CD14-positive monocyte (primary cell): ENCODE data around the gene NEK1. TPM values are rescaled to one million over a fixed set of nuclear protein-coding genes. Genes with fewer than 3 reads are reported as not detected.

ENCODE experiments used
- DNase-seq, 3 donors: peaks; one replicate each; pipeline ENCODE4 v3.0.0-alpha.2; 2011 to 2022
- H2AFZ ChIP-seq: 2 replicates; pipeline ENCODE4 v1.6.0; 2012; ENCODE audit warnings: mild to moderate bottlenecking, low read depth, low read length, inconsistent platforms; ENCODE audit not compliant: insufficient read depth, poor library complexity, severe bottlenecking
- H3K27ac ChIP-seq, 2 donors: 1 replicate in 1 of 2; 2 replicates in 1 of 2; pipeline ENCODE4 v1.5.1; 2012 to 2013; ENCODE audit warnings: low read length in 2 of 2, control low read depth in 1 of 2, inconsistent platforms in 1 of 2, low read depth in 1 of 2, mild to moderate bottlenecking in 1 of 2
- H3K27me3 ChIP-seq, 2 donors: one replicate each; pipeline versions ENCODE4 v1.6.0 to v1.6.1; 2011 to 2013; ENCODE audit warnings: low read length in 2 of 2; ENCODE audit not compliant: control insufficient read depth in 2 of 2, insufficient read depth in 2 of 2
- H3K36me3 ChIP-seq, 2 donors: replicated peaks in 1 of 2; 1 replicate in 1 of 2; 2 replicates in 1 of 2; pipeline versions ENCODE4 v1.5.1 to v1.6.1; 2012 to 2013; ENCODE audit warnings: low read length in 2 of 2, control low read depth in 1 of 2, inconsistent platforms in 1 of 2, mild to moderate bottlenecking in 1 of 2; ENCODE audit not compliant: insufficient read depth in 2 of 2, control insufficient read depth in 1 of 2
- H3K4me1 ChIP-seq, 2 donors: 1 replicate in 1 of 2; 2 replicates in 1 of 2; pipeline versions ENCODE4 v1.5.1 to v1.6.1; 2012 to 2013; ENCODE audit warnings: low read length in 2 of 2, control low read depth in 1 of 2, inconsistent platforms in 1 of 2, mild to moderate bottlenecking in 1 of 2, moderate library complexity in 1 of 2; ENCODE audit not compliant: insufficient read depth in 2 of 2, control insufficient read depth in 1 of 2
- H3K4me2 ChIP-seq: replicated peaks from 2 replicates; pipeline ENCODE3; 2012; ENCODE audit warnings: low read length, moderate library complexity, mild to moderate bottlenecking; ENCODE audit not compliant: poor library complexity, severe bottlenecking; ENCODE audit errors: extremely low read depth
- H3K4me3 ChIP-seq, 3 experiments: fragments of 200-600 bp in 1 of 3; sonication (generic) in 1 of 3; replicated peaks in 1 of 3; 1 replicate in 2 of 3; 2 replicates in 1 of 3; pipeline ENCODE4 v1.5.1; 2011 to 2013; ENCODE audit warnings: low read length in 3 of 3, mild to moderate bottlenecking in 3 of 3, control low read depth in 2 of 3, low read depth in 2 of 3, inconsistent platforms in 1 of 3, moderate library complexity in 1 of 3
- H3K79me2 ChIP-seq: 2 replicates; pipeline ENCODE4 v1.6.0; 2012; ENCODE audit warnings: mild to moderate bottlenecking, control low read depth, inconsistent platforms, low read length, moderate library complexity; ENCODE audit not compliant: insufficient read depth
- H3K9ac ChIP-seq: 2 replicates; pipeline ENCODE4 v1.6.0; 2017; ENCODE audit warnings: low read length, mild to moderate bottlenecking; ENCODE audit not compliant: insufficient read depth, poor library complexity, severe bottlenecking
- H3K9me3 ChIP-seq, 2 donors: replicated peaks in 1 of 2; 1 replicate in 1 of 2; 2 replicates in 1 of 2; pipeline versions ENCODE4 v1.5.1 to v1.6.1; 2012 to 2013; ENCODE audit warnings: low read length in 2 of 2, control low read depth in 1 of 2; ENCODE audit not compliant: control insufficient read depth in 1 of 2, insufficient read depth in 1 of 2
- H4K20me1 ChIP-seq: 2 replicates; pipeline ENCODE4 v1.6.0; 2012; ENCODE audit warnings: mild to moderate bottlenecking, low read length, control low read depth, moderate library complexity; ENCODE audit not compliant: insufficient read depth
- H3K27ac Mint-ChIP-seq, 7 donors: one replicate each; pipeline ENCODE4 v1.8.0; 2020; ENCODE audit warnings: mild to moderate bottlenecking in 7 of 7, mixed read lengths in 7 of 7, moderate library complexity in 6 of 7, inconsistent platforms in 2 of 7
- H3K27me3 Mint-ChIP-seq, 3 donors: one replicate each; pipeline ENCODE4 v1.8.0; 2021 to 2022; ENCODE audit warnings: low read depth in 3 of 3, mild to moderate bottlenecking in 3 of 3, mixed read lengths in 3 of 3, moderate library complexity in 3 of 3, inconsistent platforms in 1 of 3
- H3K36me3 Mint-ChIP-seq, 2 donors: one replicate each; pipeline ENCODE4 v1.8.0; 2020; ENCODE audit warnings: mixed read lengths in 2 of 2, inconsistent platforms in 1 of 2, mild to moderate bottlenecking in 1 of 2
- H3K4me1 Mint-ChIP-seq: one replicate; pipeline ENCODE4 v1.8.0; 2020; ENCODE audit warnings: mild to moderate bottlenecking, mixed read lengths
- H3K4me3 Mint-ChIP-seq, 2 donors: one replicate each; pipeline ENCODE4 v1.8.0; 2020; ENCODE audit warnings: mild to moderate bottlenecking in 2 of 2, mixed read lengths in 2 of 2, moderate library complexity in 1 of 2
- H3K9me3 Mint-ChIP-seq, 7 donors: one replicate each; pipeline ENCODE4 v1.8.0; 2020 to 2022; ENCODE audit warnings: mixed read lengths in 7 of 7, mild to moderate bottlenecking in 6 of 7, moderate library complexity in 6 of 7, inconsistent platforms in 2 of 7
- WGBS: methylation state at CpG from one replicate; pipeline ENCODE4 v1.1.5; 2013; ENCODE audit warnings: missing lambda C conversion rate; ENCODE audit not compliant: insufficient coverage; 5-methylcytosine and 5-hydroxymethylcytosine counted together
- intact Hi-C, 2 donors: fragments of 100-400 bp; cut with micrococcal nuclease; formaldehyde crosslinking; loops; one replicate each; pipeline versions ENCODE4 v1.15.0 to v1.15.1; 2023
- polyA plus RNA-seq, 3 donors: library from polyadenylated mRNA; depleted of rRNA in 1 of 3; unstranded in 2 of 3; stranded (reverse) in 1 of 3; fragments of 300-500 nt in 2 of 3; fragments of >200 nt in 1 of 3; fragmentation: Illumina TruSeq in 2 of 3; gene quantifications; 1 replicate in 2 of 3; 2 replicates in 1 of 3; pipeline ENCODE4 v1.2.3, GENCODE V29; 2012 to 2021
- TF ChIP-seq, protein P1 (sequence below): fragments of 200-600 bp; IDR thresholded peaks from one replicate; pipeline ENCODE4 v1.8.0; 2022; ENCODE audit warnings: antibody characterized with exemption, mild to moderate bottlenecking

The NEK1 gene
- polyA plus RNA-seq, 3 donors: 1.9 to 5.5 (median 2.7) TPM

DNA sequence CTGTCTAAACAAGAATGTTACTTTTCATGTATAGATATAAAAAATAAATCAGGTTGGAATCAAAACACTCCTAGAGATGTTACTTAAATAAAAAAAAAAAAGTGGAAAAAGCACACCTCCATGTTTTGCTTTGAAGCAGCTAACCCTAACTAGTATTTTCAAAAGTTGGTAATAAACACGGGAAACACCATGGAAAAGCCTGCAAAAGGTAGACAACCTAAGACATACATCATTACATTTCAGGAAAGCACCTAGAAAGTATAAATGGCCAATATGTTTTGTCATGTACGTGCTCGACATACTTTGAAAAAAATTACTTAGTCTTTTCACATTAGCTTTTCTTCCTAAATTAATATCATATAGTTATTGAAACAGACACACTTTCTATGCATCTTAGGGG lies 211.6 kb downstream of the NEK1 start:
- Histone ChIP-seq H3K4me1 (no peaks in the 10 kb centered on the region), H3K9ac (no peak overlapping the region), H3K27me3 (no peaks in the 10 kb centered on the region), H2AFZ (no peak overlapping the region), H3K4me2 (no peak overlapping the region), H3K4me3 (no peak overlapping the region), H3K36me3 (no peaks in the 10 kb centered on the region), H4K20me1 (no peaks in the 10 kb centered on the region), H3K27ac (no peak overlapping the region), H3K9me3 (no peaks in the 10 kb centered on the region), H3K79me2 (no peaks in the 10 kb centered on the region)
- Mint-ChIP-seq H3K27ac (no peak overlapping the region), H3K27me3 (no peaks in the 10 kb centered on the region), H3K9me3 (no peaks in the 10 kb centered on the region), H3K4me3 (no peak overlapping the region), H3K36me3 (peaks cover 0 to 6% of the 10 kb centered on the region in 2 donors), H3K4me1 (peaks cover 7% of the 10 kb centered on the region)
- intact Hi-C loops: no loop called here
- DNase-seq: no peak
- TF ChIP-seq, protein P1, sequence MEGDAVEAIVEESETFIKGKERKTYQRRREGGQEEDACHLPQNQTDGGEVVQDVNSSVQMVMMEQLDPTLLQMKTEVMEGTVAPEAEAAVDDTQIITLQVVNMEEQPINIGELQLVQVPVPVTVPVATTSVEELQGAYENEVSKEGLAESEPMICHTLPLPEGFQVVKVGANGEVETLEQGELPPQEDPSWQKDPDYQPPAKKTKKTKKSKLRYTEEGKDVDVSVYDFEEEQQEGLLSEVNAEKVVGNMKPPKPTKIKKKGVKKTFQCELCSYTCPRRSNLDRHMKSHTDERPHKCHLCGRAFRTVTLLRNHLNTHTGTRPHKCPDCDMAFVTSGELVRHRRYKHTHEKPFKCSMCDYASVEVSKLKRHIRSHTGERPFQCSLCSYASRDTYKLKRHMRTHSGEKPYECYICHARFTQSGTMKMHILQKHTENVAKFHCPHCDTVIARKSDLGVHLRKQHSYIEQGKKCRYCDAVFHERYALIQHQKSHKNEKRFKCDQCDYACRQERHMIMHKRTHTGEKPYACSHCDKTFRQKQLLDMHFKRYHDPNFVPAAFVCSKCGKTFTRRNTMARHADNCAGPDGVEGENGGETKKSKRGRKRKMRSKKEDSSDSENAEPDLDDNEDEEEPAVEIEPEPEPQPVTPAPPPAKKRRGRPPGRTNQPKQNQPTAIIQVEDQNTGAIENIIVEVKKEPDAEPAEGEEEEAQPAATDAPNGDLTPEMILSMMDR: no peak
- WGBS: no CpG with 5 or more reads among the region's 3 CpGs

DNA sequence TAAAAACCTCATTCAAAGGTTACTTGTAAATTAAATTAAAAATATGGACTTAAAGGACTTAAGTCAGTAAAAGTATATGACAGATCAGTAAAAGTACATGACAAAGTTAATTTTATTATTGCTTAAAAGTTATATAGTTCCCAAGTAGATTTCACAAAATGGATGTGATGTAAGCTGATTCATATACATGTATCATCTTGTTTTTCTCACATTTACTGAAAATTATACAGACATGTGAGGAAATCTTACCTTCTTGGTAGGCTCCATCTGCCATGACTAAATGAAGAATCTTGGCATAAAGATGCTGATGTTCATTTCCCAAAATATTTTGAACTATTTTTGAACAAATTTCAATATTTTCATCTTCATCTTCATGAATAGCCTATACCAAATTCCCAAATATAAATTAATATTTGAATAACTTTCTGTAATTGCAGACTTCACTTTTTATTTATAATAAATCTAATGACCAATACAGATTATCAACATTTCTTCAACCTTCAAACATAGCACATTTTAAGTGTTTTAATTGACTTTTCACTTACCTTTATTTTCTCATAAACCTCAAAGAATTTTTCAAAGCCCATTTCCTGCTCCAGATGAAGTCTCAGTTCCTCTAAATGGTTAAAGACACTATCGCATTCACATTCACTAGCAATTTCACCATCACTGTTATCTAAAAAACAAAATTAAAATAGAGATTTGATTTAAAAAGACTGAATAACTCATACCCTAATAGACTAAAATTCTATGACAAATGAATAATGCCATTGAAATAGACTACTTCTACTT lies 212.2 kb downstream of the NEK1 start:
- H3K27me3 Mint-ChIP-seq: no peaks in the 10 kb centered on the region
- H3K36me3 Mint-ChIP-seq: peaks cover 0 to 6% of the 10 kb centered on the region in 2 donors
- H3K4me3 Mint-ChIP-seq: no peak overlapping the region
- WGBS: no CpG with 5 or more reads among the region's 1 CpG
- H3K36me3 ChIP-seq: no peaks in the 10 kb centered on the region
- no peak overlapping the region for H3K4me2 ChIP-seq
- no peaks in the 10 kb centered on the region for H4K20me1 ChIP-seq
- no peaks in the 10 kb centered on the region for H3K9me3 ChIP-seq
- TF ChIP-seq, protein P1: no peak
- no peaks in the 10 kb centered on the region for H3K27me3 ChIP-seq
- no peak overlapping the region for H3K27ac ChIP-seq
- no peak overlapping the region for H3K4me3 ChIP-seq
- intact Hi-C loops: no loop called here
- H2AFZ ChIP-seq: no peak overlapping the region
- H3K4me1 Mint-ChIP-seq: peaks cover 7% of the 10 kb centered on the region
- no peak overlapping the region for H3K9ac ChIP-seq
- no peaks in the 10 kb centered on the region for H3K79me2 ChIP-seq
- H3K27ac Mint-ChIP-seq: no peak overlapping the region
- no peak for DNase-seq
- no peaks in the 10 kb centered on the region for H3K4me1 ChIP-seq
- no peaks in the 10 kb centered on the region for H3K9me3 Mint-ChIP-seq
